NCI-H146 treated with DMSO at 0.1 percent for 48 hours (cell line): ENCODE data around the gene ENGASE.
A peak's percentile ranks its signal among the peaks of the same experiment; 100 is the strongest.

Experiments
- DNase-seq: peaks from one replicate; lab custom pipeline; 2025; ENCODE audit not compliant: unreplicated experiment; lab: John Stamatoyannopoulos, UW

The ENGASE gene

DNA sequence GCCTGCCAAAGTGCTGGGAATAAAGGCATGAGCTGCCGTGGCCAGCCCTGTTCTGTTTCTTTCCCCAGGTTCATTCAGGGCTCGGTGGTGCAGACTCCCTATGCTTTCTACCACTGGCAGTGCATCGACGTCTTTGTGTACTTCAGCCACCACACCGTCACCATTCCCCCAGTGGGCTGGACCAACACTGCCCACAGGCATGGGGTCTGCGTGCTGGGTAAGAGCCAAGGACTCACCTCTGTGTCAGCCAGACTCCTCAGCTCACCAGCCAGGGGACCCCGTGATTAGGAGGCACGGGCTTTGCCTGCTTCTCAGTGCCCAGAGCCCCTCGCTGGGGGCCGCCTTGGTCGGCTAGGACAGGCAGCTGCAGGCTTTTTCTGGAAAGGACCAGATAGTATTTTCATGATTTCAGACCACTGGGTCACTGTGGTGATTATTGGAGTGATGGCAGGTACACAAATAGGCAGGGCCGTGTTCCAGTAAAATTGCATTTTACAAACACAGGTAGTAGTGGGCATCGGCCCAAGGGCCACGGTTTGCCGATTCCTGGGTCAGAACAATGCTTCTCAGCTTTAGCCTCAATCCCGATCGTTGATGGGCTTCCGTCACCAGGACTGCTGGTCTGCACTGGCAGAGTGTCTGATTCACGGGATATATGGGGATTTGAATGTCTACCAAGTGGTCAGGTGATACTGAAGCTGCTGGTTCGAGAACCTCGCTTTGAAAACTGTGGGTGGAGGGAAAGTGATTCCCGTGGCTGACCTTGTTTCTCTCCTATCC is 5.0 kb downstream of the ENGASE start:
- DNase-seq, result no peak

DNA sequence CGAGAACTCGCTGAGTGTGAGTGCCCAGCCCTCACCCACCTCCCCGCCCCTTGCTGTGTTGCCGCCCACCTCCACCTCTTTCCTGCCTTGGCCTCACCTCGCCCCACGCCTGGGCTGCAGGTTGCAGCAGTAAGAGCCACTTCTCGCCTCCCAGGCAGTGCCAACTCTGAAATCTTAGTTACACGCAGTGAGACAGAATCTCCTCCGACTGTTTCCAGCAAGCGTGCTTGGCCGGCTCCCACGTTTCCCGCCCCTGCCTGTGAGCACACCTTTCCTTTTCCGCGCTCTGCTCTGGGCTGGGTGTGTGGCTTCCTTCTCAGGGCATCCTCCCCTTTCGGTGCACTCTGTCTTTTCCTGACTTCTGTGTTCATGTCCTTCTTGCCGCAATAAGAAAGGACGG is 5.7 kb downstream of the ENGASE start:
- no peak for DNase-seq

DNA sequence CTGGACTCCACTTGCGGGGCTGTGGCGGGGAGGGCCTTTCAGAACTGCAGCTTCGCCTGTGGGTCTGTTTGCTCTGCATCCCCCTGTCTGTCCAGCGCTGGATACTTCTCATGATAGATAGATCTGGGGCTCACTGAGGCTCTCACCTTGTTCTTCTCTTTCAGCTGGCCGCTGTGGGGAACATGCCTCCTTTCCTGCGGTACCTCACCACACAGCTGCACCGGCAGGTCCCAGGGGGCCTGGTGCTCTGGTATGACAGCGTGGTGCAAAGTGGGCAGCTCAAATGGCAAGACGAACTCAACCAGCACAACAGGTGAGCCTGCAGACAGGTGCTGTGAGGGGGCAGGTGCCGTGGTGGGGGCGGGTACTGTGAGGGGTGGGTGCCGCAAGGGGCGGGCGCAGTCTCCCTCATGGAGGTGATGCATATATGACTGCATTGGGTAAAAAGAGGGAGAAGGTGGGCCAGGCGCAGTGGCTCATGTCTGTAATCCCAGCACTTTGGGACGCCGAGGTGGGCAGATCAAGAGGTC is 6.2 kb downstream of the ENGASE start:
- DNase-seq, result no peak

DNA sequence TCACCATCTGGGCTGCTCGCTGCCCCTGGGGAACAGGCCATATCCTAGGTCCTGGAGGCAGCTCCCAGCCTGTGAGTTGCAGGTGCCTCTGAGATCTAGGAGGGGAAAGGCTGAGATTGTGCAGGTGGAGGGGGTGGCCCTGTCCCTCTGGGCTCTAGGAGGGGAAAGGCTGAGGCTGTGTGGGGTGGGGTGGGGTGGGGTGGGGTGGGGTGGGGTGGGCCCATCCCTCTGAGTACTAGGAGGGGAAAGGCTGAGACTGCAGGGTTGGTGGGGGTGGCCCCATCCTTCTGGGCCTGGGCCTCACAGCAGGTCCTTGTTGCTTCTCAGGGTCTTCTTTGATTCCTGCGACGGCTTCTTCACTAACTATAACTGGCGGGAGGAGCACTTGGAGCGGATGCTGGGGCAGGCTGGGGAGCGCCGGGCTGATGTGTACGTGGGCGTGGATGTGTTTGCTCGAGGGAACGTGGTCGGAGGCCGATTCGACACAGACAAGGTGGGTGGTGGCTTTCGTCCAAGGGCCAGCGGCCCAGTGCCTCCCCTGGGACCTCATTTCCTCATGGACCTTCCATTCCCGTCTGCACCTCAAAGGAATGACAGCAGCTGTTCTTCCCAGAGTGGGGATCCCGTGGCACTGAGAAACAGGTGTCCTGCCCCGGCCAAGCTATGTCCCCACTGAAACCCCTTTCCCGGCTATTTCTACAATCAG is 7.1 kb downstream of the ENGASE start:
- no peak for DNase-seq

DNA sequence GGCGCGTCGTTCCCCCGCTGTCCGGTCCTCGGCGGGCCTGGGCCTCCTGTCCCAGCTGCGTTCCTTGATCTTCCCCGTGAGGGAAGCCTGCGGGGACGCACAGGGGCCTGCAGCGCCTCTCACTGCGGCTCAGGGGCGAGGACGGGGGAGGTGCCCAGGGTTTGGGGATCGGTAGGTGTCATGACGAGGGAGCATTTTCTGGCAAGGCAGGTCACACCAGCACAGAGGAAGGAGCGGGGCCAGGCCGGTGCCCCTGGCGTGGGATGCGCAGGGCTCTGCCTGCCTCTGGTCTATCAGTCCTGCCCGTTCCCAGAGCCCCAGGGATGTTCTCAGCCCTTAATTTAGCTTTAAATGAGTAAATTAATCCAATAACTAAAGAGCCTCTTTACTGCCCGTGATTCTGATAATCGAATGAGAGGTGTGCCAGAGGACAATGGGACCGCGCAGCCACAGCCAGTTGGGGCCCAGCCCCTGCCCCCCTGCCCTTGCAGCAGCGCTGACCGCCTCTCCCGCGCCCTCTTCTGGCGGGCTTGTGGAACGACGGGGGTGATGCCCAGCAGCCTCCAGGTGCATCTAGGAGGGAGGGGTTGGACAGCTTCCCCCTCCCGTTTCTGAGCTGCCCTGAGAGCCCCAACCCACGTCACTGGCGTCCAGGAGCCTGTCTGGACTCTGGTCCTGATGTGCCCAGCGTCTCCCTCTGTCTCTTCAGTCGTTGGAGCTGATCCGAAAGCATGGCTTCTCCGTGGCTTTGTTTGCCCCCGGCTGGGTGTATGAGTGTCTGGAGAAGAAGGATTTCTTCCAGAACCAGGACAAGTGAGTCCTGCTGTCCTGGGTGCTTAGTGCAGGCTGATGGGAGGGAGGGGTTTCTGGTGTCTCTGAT is 7.9 kb downstream of the ENGASE start:
- no peak for DNase-seq

DNA sequence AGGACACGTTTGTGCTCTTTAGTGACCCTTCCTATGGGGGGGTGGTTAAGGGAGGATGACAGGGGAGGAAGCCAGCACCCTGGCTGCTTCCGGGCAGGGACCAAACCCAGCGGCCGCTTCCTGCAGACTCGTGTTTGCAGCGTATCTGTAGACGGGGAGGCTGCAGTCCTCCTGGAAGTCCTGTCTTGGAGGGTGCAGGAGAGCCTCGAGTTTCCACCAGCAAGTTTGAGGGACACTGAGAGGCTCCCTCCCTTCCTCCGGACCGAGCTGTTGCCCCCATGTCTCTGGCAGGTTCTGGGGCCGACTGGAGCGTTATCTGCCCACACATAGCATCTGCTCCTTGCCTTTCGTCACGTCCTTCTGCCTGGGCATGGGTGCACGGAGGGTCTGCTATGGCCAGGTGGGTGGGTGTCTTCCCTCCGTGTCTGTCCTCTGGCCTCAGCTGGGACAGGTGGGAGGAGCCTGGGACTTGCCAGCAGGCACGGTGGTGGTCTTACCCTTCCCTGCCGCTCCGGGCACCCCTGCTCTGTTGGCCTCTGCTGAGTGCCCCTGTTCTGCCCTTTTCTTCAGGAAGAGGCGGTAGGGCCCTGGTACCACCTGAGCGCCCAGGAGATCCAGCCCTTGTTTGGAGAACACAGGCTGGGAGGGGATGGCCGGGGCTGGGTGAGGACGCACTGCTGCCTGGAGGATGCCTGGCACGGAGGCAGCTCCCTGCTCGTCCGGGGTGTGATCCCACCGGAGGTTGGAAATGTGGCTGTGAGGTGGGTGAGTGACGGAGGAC is 8.8 kb downstream of the ENGASE start:
- DNase-seq, result no peak

DNA sequence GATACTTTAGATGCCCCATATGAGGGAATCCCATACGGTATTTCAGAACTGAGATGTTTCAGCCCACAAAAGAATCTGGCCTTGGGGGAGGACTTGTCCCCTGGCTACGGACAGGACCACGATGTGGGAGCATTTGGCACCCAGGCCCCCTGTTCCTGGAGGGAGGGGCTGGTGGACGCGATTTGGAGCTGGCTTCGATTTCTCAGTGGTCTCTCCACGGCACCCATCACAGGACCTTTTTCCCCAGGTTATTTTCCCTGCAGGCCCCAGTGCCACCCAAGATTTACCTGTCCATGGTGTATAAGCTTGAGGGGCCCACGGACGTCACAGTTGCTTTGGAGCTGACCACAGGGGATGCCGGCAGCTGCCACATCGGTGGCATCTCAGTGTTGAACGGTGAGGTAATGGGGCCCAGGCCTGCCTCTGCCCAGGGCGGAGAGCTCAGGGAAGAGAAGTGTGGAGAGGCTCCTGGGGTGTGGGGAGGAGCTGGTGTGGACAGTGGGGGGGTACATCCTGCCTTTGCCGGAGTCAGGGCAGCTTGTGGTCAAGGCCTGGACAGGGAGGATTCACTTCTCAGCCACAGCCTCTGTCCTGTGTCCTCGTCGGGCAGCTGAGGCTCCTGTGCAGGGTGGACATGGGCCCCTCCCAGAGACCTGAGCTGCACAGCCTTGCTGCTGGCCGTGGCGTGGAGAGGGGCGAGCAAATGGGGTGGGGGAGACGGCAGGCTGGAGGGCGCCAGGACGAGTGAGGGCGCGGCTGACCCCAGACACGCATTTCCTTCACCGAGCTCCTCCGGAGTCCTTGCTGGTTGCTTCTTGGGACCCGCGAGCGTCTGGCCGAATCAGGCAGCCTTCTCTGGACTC is 9.9 kb downstream of the ENGASE start:
- DNase-seq, result no peak

DNA sequence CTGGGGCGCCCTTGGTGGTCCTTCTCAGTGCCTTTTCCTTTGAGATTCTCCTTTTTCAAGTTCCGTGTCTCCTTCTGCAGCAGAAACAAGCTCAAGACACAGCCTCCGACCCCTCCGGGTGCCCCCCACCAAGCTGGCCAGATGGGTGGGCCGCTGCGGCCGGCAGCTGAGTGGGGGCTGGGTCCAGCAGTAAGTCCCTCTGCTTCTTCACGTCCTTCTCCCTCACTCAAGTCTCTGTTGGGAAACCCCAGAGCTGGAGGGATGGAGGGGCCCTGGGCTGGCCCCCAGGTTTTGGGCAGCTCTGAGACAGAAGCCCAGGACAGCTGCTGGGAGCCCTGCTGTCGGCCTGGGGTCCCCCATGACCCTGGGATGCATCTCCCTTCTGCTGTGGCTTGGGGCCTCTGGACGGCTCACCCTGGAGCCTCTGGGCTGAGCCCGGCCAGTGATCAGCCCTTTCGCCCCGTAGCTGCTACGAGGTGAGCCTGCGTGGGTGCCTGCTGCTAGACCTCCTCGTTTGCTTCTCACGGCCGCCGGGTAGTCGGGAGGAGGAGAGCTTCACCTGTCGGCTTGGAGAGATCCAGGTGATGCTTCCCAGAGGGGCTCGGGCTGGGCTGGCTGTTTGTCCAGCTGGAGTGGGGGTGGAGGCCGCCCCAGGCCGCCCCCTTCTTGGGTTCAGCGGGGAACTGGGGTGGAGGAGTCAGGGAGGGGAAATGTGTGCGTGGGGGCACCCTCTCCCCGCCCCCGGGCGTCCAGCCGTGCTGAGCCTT is 10.7 kb downstream of the ENGASE start:
- DNase-seq, result no peak

DNA sequence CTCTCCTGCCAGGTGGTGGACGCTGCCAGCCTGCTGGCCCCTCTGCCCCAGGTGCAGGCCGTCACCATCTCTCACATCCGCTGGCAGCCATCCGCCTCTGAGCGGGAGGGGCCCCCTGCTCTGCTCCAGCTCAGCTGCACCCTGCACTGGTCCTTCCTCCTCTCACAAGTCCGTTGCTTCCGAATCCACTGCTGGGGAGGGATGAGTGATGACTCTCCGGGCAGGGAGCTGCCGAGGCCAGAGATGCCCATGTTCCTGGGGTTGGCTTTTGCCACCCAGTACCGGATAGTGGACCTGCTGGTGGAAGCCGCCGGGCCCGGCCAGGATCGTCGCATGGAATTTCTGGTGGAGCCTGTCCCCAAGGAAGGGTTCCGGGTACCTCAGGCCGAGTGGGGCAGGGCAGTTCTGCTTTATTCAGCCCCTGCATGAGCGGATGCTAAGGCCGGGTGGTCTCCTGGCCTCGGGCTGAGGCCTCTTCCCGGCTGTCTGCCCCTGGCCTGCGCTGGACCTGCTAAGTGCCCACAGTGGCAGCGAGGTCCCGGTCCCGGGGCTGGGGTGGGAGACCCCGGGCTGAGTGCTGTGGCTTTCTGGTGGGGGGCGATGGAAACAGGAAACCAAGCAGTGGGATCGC is 11.4 kb downstream of the ENGASE start:
- DNase-seq, result no peak

DNA sequence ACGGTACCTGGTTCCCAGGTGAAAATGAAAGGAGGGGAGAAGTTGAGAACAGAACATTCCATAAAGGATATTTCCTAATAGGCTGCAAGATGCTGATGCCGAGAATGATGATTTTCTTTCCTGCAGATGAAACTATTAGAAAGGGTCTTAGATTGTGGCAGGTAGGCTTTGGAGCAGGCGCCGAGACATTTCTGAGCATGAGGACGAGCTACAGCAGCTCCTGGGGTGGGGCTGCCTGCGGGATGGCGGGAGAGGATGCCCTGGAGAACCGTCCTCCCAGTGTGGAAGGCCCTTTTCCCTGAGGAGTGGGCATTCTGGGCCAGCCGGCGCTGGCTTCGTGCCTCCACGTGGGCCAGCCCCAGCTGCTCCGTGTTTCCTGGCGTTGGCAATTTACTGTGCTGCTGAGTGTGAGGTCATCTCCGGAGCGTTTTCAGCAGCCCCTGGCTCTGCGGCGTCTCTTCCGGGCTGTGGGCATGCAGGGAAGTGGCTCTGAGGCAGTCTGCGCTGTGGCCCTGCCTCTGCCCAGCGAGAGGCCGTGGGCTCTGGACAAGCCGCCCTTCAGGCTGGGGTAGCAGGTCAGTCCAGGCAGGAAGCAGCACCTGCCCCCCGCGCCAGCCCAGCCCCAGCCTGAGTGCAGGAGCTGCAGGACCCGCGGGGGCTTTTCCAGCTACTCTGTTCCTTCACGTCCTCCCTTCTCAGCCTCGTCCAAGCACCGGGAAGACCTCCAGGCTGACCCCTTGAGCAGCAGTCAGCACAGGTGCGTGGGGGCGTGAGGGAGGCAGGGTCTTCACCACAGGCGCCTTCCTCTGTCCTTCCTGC is 12.2 kb downstream of the ENGASE start:
- DNase-seq, result no peak

DNA sequence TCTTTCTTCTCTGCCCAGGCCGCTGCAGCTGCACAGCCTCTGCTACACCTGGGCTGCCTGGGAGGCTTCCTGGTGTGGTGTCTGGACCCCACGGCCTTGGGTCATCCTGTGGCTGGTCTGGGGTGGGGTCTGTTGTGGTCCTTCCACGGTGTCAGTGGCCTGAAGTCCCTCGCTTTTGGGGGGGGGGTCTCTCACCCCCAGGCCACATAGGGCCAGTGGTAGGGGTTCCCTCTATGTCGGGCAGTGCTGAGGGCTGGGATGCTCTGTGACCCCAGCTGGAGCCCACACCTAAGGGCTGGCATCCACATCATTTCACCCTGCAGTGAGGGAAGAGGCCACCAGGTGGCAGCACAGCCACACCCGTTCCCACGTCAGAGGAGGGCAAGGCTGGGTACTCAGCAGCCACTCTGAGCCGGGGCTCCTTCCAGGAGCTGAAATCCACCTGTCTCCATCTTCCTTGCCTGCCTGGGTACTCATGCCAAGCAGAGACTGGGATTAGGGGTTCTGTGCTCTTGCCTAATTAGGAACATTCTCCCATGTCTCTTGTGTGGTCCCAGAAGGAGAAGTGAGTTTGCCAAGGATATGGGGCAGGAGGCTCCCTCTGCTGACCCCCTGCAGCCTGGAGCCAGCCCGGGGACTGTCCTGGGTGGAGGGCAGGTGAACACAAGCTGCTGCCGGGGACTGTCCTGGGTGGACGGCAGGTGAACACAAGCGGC is 13.0 kb downstream of the ENGASE start:
- DNase-seq, result peak; percentile 34

DNA sequence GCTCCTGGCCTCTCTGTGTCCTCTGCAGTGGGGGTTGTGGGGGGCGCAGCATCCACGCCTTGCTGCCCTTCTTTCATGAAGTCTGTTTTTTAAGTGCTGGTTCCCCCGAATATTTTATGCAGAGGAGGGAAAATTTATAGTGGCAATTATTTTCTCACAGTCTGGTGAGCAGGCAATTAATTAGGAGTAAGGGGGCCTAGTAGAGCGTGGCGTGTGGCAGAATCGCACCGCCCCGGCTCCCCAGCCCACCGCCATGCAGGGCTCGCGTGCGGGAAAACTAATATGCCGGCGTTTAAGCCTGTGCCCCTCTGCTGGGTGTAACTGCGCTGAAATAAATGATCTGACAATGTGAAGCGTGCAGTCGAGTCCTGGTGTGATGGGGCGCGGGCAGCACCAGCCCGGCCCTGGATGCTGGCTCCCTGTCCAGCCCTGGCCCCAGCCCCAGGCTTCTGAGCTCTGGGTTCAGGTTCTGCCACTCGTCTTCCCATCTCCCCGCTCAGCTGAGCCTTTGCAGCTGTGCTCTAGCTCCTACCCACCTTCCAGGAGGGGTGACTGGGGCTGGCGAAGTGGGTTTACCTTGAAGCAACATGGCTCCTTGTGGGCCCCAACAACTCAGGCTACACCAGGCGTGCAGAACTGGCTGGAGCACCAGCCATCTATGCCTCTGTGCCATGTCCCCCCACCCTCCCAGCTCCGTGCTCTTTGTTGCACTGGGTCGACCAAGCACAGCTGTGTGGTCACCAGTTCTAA is 13.8 kb downstream of the ENGASE start:
- no peak for DNase-seq

DNA sequence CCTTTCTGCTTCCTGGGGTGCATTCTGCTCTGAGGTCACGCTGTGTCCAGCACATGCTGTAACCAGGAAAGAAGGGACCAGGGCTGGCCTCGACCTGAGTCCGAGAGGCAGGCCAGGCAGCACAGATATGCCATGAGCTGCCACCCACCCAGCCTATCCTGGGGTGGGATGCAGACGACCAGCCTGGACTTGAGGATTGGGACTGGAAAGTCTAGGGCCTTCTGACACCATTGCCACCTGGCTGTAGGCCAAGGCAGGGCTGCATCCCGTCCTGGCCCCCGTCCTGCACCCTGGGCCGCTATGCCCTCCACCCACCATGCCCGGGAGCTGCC is 14.3 kb downstream of the ENGASE start:
- DNase-seq, result no peak

DNA sequence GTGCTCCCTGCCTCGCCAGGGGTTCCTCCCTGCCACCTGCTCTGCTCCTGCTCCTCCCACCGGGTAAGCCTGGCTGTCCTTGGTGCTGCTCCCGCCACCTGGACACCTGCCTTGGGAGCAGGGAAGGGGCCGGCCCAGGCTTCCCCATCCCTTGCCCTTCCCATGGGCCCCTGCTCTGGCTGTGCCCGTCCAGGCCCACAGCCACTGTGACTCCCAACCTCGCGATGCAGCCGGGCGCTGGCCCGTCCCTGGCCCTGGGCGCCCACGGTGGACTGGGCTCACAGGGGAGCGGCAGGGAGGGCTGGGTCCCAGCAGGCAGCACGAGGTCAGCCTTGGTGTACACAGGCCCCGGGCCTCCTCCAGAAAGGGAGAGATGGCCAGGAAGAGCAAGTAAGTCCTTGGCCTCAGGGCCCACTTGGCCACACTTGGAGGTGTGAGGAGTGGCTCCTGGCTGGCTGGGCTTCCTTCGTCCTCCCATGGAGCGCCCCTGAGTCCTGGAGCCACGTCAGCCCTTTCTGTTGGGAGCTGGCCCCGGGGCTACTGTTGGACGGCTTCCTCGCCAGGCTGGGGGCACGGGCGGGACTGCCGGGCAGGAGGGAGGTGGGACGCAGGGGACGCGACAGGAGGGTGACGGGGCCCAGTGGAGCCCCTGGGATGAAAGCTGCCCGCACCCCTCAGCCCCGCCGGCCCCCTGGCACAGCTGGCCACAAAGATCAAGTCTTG is 15.3 kb downstream of the ENGASE start:
- DNase-seq, result peak; percentile 30

DNA sequence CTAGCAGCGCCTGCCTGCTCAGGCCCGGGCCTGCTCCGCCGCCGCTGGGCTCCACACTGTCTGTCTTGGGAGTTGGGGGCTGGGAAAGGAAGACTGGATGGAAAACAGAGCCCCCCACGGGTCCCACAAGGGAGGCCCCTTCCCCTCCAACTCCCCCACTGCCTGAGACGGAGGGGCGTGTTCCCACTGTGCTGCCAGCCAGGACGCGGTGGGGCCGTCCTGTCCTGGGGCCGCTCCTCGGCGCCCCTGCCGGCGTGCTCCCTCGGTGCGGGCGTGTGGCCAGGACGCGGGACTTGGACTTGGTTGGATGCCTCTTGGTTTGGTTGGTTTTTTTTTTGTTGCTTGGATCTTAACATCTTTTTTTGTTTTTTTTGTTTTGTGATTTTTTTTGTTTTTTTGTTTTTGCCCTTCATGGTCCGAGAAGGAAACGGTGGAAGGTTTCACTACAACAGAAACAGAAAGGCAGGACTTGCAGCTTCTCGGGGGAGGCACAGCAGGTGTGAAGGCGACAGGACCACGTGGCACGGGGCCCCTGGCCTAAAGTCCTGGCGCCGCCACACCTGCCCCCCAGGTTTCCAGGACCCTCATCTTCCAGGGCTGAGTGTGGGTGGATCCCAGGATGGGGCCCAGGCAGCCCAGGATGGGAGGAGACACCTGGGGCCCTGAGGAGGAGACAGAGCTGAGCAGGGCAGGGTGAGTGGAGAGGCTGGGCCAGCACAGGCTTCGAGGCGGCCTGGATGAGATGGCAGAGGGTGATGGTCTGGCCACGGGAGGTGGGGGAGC is 16.0 kb downstream of the ENGASE start:
- DNase-seq, result no peak
